Measurements from ENCODE around the gene IL1RAPL2.

Gene IL1RAPL2

DNA sequence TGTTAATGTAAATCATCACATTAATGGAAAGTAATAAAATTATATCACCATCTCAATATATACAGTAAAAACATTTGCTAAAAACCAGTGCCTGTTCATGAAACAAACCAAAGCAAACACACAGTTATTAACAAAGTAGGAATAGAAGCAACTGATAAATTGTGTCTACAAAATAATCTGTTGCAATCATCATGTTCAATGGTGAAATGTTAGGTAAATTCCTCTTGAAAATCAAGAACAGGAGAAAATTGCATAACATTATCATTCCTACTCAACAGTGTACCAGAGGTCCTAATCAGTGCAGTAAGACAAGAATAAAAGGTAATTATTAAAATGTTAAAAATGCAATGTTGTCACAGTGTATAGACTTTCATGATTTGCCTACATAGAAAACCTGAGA lies 402.2 kb downstream of the IL1RAPL2 start:
- no peak for TF ChIP-seq TCF12 (IDR thresholded peaks at IDR 0.05; ENCODE audit: low read depth)

DNA sequence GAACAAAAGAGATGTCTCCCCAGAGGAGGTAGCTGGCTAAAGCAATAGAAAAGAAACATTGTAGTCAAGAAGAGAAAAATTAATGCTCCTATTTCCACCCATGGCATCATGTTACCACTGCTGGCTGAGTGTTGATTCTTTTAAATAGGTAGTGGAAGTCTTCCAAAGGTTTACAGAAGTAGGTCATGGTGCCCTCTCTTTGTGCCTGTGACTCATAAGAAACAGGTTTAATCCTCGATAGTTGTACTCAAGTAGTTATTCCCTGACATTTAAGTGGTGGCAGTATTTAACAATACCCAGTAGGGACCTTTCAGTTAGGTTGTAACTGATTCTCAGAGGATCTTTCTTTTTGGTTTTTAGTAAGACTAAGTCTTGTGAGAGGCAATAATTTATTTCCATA lies 406.7 kb downstream of the IL1RAPL2 start:
- TF ChIP-seq, protein P1, sequence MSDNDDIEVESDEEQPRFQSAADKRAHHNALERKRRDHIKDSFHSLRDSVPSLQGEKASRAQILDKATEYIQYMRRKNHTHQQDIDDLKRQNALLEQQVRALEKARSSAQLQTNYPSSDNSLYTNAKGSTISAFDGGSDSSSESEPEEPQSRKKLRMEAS (IDR thresholded peaks at IDR 0.05): no peak
- TF ChIP-seq NFIC (IDR thresholded peaks at IDR 0.05) (peak; percentile 39; the same call in 1 of the 2 replicates), TCF12 (IDR thresholded peaks at IDR 0.05; ENCODE audit: low read depth) (peak; percentile 28; the same call in 1 of the 2 replicates)

DNA sequence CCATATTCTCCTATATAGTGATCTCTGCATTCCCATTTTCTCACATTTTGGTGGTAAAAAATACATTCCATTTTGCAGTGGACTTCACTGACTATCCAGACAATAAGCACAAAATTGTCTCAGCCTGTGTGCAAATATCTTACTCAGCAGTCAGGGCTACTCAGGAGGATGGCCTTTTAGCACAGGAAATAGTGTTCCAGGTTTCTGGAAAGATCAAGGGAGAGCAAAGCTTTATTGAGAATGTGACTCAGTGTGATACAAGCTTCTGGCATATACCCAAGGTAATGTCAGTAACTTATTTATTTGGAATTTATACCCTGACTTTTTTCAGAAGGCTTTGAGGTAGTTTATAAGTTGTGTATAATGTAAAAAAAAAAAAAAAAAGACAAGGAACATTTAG lies 421.1 kb downstream of the IL1RAPL2 start:
- TF ChIP-seq, protein P2, sequence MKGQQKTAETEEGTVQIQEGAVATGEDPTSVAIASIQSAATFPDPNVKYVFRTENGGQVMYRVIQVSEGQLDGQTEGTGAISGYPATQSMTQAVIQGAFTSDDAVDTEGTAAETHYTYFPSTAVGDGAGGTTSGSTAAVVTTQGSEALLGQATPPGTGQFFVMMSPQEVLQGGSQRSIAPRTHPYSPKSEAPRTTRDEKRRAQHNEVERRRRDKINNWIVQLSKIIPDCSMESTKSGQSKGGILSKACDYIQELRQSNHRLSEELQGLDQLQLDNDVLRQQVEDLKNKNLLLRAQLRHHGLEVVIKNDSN (IDR thresholded peaks at IDR 0.05): no peak
- TF ChIP-seq, protein P3, sequence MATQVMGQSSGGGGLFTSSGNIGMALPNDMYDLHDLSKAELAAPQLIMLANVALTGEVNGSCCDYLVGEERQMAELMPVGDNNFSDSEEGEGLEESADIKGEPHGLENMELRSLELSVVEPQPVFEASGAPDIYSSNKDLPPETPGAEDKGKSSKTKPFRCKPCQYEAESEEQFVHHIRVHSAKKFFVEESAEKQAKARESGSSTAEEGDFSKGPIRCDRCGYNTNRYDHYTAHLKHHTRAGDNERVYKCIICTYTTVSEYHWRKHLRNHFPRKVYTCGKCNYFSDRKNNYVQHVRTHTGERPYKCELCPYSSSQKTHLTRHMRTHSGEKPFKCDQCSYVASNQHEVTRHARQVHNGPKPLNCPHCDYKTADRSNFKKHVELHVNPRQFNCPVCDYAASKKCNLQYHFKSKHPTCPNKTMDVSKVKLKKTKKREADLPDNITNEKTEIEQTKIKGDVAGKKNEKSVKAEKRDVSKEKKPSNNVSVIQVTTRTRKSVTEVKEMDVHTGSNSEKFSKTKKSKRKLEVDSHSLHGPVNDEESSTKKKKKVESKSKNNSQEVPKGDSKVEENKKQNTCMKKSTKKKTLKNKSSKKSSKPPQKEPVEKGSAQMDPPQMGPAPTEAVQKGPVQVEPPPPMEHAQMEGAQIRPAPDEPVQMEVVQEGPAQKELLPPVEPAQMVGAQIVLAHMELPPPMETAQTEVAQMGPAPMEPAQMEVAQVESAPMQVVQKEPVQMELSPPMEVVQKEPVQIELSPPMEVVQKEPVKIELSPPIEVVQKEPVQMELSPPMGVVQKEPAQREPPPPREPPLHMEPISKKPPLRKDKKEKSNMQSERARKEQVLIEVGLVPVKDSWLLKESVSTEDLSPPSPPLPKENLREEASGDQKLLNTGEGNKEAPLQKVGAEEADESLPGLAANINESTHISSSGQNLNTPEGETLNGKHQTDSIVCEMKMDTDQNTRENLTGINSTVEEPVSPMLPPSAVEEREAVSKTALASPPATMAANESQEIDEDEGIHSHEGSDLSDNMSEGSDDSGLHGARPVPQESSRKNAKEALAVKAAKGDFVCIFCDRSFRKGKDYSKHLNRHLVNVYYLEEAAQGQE (IDR thresholded peaks at IDR 0.05; ENCODE audit: low read depth): no peak
- TF ChIP-seq NFIC (IDR thresholded peaks at IDR 0.05) (no peak), CREB1 (IDR thresholded peaks at IDR 0.05; ENCODE audit: low read depth) (no peak), CEBPB (IDR thresholded peaks at IDR 0.05) (no peak), EGR1 (IDR thresholded peaks at IDR 0.05) (no peak), TEAD4 (IDR thresholded peaks at IDR 0.05) (no peak), FOXM1 (IDR thresholded peaks at IDR 0.05; ENCODE audit: borderline replicate concordance, low read depth) (no peak), TAF1 (IDR thresholded peaks at IDR 0.05; ENCODE audit: low read depth) (no peak), TCF12 (IDR thresholded peaks at IDR 0.05; ENCODE audit: low read depth) (no peak), EP300 (IDR thresholded peaks at IDR 0.05; ENCODE audit: borderline replicate concordance) (no peak)
- TF ChIP-seq, protein P1 (IDR thresholded peaks at IDR 0.05): no peak

DNA sequence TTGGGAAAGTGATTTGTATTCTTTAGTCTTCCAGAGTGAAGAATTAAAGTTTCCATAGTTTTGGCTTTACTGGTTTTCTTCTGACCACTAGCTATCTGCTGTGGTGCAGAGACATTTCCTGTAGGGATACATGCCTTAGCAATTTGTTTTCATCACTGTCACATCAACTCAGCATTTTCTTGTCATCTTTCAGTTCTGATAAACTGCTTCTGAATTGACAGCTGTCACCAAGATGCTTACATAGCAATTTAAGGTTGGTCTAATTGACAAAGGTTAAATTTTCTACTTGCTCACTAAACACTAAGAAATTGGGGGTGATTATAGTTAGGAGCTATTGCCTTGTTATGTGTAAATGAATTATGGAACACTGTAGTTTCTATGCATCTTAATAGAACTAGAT lies 422.0 kb downstream of the IL1RAPL2 start:
- TF ChIP-seq FOXM1 (IDR thresholded peaks at IDR 0.05; ENCODE audit: borderline replicate concordance, low read depth): no peak
- no peak for TF ChIP-seq TAF1 (IDR thresholded peaks at IDR 0.05; ENCODE audit: low read depth)
- no peak for TF ChIP-seq EP300 (IDR thresholded peaks at IDR 0.05; ENCODE audit: borderline replicate concordance)
- TF ChIP-seq, protein P1 (IDR thresholded peaks at IDR 0.05): no peak
- no peak for TF ChIP-seq TEAD4 (IDR thresholded peaks at IDR 0.05)
- TF ChIP-seq CEBPB (IDR thresholded peaks at IDR 0.05): no peak
- TF ChIP-seq CREB1 (IDR thresholded peaks at IDR 0.05; ENCODE audit: low read depth): no peak
- no peak for TF ChIP-seq RAD21 (IDR thresholded peaks at IDR 0.05; ENCODE audit: low read depth)
- no peak for TF ChIP-seq NFIC (IDR thresholded peaks at IDR 0.05)

DNA sequence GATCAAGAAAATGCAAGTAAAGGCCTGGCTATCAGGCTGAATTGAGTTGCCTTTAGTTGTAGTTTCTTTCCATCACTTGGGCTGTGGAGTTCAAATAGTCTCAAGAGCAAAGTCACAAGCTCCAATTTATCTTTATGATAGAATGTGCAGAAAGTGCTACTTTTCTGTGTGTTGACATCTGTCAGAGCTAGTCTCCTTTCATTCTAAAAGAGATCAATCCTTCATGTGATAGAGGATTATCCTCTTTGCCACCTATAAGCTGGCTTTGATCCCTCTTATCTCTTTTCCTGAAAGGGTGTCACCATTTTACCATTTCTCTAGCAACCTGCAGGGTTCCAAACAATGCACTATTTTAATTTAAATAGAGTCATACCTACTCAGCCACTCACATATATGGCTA lies 429.5 kb downstream of the IL1RAPL2 start:
- TF ChIP-seq NFIC (IDR thresholded peaks at IDR 0.05): no peak
- no peak for TF ChIP-seq ZBTB7A (IDR thresholded peaks at IDR 0.05; ENCODE audit: low read depth)
- TF ChIP-seq, protein P2 (IDR thresholded peaks at IDR 0.05): no peak
- TF ChIP-seq TEAD4 (IDR thresholded peaks at IDR 0.05): no peak
- TF ChIP-seq YY1 (IDR thresholded peaks at IDR 0.05; ENCODE audit: low read depth): no peak
- no peak for TF ChIP-seq TAF1 (IDR thresholded peaks at IDR 0.05; ENCODE audit: low read depth)
- no peak for TF ChIP-seq FOXM1 (IDR thresholded peaks at IDR 0.05; ENCODE audit: borderline replicate concordance, low read depth)
- TF ChIP-seq, protein P1 (IDR thresholded peaks at IDR 0.05): no peak
- TF ChIP-seq RAD21 (IDR thresholded peaks at IDR 0.05; ENCODE audit: low read depth): no peak
- no peak for TF ChIP-seq TCF12 (IDR thresholded peaks at IDR 0.05; ENCODE audit: low read depth)

DNA sequence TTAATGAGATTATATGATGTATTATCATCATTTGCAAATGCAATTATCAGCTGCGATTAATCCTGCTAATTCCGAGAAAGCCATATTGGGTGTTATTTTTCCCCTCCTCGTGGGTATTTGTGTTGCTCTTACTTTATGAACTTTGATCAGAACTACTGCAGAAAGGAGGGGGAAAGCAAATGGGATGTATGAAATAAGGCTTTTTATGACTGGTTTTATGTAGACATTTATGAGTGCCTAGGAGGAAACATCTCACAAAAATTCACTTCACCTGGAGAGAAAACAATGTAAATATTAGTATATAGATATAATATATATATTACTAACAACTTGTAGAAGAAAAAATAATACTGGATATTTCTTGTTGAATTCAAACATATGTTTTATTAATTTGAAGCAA lies 440.1 kb downstream of the IL1RAPL2 start:
- TF ChIP-seq EP300 (IDR thresholded peaks at IDR 0.05; ENCODE audit: borderline replicate concordance): no peak
- TF ChIP-seq EGR1 (IDR thresholded peaks at IDR 0.05): no peak
- TF ChIP-seq, protein P3 (IDR thresholded peaks at IDR 0.05; ENCODE audit: low read depth): no peak
- TF ChIP-seq ZBTB7A (IDR thresholded peaks at IDR 0.05; ENCODE audit: low read depth): no peak

DNA sequence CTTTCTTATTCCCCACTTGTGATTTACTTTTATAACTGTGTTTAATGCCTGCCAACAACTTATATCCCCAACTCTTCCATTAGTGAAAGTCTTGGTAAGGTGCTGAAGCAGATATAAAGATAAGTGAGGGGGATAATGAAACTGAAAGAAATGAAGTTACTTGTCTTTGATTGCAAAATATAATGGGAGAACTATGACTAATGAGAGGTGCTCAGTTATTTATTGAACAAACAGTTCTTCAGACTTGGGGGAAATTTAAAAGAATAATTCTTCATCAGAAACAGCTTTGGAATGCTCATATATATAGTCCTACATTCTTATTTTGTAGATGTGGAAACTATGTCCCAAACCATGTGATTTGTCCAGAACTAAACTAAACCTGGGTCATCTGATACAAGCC lies 441.0 kb downstream of the IL1RAPL2 start:
- TF ChIP-seq YY1 (IDR thresholded peaks at IDR 0.05; ENCODE audit: low read depth) (no peak), NFIC (IDR thresholded peaks at IDR 0.05) (no peak), EGR1 (IDR thresholded peaks at IDR 0.05) (no peak), RAD21 (IDR thresholded peaks at IDR 0.05; ENCODE audit: low read depth) (no peak), CEBPB (IDR thresholded peaks at IDR 0.05) (no peak), FOXM1 (IDR thresholded peaks at IDR 0.05; ENCODE audit: borderline replicate concordance, low read depth) (no peak), EP300 (IDR thresholded peaks at IDR 0.05; ENCODE audit: borderline replicate concordance) (no peak), TCF12 (IDR thresholded peaks at IDR 0.05; ENCODE audit: low read depth) (no peak), ZBTB7A (IDR thresholded peaks at IDR 0.05; ENCODE audit: low read depth) (no peak), TAF1 (IDR thresholded peaks at IDR 0.05; ENCODE audit: low read depth) (no peak), TEAD4 (IDR thresholded peaks at IDR 0.05) (no peak), CREB1 (IDR thresholded peaks at IDR 0.05; ENCODE audit: low read depth) (no peak)
- TF ChIP-seq, protein P1 (IDR thresholded peaks at IDR 0.05): no peak
- TF ChIP-seq, protein P2 (IDR thresholded peaks at IDR 0.05): no peak
- TF ChIP-seq, protein P3 (IDR thresholded peaks at IDR 0.05; ENCODE audit: low read depth): no peak
